UCSD-AML1 (cell line): Measurements from ENCODE around the gene PLD4.
"Not testable (repeated sequence)": the region's sequence is repeated elsewhere in the genome, so short reads cannot be mapped to it uniquely, and the experiment has no call there.

ENCODE experiments used
- DNase-seq: peaks from one replicate; lab custom pipeline; 2025; ENCODE audit not compliant: unreplicated experiment; lab: John Stamatoyannopoulos, UW

Gene PLD4

DNA sequence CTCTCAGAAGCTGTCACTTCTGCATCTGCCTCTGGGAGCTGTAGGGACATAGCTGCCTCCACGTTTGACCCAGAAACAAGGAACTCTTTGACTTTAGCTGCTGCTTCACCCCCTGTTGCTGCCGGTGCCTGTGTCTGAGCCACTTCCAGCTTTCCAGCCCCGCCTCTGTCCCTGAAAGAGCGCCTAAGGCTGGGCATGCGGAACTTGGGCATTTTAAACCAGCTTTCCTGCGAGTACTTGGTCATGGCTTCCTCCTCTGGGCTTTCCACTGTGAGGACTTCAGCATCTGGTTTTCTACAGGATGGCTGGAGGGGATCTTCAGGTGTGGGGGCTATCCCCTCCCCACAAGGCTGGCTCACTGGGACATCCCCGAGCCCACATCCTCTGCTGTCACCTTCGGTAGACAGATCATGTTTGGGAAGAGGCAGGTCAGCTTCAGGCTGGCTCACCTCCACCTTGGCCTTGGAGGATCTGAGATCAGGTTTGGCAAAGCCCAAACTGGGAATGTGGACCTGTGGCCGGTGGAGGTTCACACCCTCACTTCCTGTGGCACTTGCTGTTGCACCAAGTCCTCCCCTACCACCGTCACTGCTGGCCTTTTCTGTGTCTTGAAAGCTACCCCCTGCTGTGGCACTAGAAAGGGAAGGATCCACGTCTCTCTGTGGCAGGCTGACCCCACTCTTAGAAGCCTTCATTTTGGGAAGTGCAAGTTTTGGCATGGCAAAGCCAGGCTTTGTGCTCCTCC is 15.2 kb downstream of the PLD4 start:
- peak; percentile 52 for DNase-seq

DNA sequence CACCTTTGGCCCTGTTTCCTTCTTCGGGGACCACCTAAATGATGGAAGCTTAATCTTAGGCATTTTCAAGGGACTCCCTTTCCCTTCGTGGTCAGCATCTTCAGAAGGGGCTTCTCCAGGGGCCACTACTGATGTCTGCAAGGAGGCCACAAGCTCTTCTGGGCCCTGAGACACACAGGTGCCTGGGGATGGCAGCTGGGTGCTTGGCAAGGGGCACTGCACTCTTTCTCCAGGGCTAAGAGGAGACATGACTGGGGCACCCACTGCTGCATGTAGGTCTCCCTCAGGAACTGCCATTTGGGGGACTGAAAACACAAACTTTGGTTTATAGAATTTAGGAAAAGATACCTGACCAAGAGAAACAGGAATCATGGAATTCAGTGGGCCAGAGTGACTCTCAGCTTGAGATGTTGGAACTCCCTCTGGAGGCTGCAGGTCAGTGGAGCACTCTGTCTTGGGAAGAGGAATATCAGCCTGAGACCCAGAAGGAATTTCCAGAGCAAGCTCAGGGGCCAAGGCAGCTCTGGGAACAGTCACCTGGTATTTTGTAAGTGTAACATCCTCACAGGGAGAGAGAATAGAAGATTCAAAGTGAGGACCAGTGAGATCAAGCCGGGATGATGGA is 16.0 kb downstream of the PLD4 start:
- DNase-seq = no peak

DNA sequence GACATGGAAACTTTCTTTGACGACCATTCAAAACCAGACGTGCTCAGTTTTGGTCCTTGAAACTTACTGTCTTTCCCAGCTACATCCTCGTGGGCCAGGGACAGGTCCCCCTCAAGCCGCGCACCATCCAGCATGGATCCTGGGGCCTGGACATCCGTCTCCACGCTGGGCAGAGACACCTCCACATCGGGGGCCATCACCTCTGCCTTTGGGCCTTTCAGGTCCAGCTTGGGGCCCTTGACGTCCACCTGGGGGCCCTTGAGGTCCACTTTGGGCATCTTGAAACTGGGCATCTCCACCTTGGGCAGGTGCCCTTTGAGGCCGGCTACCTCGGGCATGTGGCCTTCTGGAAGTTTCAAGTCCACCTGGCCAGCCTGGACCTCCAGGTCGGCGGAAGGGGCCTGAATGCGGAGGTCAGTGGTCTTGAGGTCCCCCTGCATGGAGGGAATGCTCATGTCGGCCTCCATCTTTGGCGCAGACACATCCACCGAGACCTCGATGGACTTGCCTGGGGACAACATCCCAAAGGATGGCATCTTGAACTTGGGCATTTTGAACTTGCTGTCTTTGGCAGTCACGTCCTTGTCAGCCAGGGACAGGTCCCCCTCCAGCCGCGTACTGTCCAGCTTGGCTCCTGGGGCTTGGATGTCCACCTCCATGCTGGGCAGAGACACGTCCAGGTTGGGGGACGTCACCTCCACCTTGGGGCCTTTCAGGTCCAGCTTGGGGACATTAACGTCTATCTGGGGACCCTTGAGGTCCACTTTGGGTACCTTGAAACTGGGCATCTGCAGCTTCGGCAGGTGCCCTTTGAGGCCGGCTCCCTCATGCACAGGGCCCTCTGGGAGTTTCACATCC is 17.1 kb downstream of the PLD4 start:
- DNase-seq = no peak

DNA sequence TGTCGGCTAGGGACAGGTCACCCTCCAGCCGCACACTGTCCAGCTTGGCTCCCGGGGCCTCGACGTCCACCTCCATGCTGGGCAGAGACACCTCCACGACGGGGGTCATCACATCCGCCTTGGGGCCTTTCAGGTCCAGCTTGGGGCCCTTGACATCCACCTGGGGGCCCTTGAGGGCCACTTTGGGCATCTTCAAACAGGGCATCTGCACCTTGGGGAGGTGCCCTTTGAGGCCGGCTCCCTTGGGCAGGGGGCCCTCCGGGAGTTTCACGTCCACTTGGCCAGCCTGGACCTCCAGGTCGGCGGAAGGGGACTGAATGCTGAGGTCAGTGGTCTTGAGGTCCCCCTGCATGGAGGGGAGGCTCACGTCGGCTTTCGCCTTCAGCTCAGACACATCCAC is 17.9 kb downstream of the PLD4 start:
- DNase-seq = no peak

DNA sequence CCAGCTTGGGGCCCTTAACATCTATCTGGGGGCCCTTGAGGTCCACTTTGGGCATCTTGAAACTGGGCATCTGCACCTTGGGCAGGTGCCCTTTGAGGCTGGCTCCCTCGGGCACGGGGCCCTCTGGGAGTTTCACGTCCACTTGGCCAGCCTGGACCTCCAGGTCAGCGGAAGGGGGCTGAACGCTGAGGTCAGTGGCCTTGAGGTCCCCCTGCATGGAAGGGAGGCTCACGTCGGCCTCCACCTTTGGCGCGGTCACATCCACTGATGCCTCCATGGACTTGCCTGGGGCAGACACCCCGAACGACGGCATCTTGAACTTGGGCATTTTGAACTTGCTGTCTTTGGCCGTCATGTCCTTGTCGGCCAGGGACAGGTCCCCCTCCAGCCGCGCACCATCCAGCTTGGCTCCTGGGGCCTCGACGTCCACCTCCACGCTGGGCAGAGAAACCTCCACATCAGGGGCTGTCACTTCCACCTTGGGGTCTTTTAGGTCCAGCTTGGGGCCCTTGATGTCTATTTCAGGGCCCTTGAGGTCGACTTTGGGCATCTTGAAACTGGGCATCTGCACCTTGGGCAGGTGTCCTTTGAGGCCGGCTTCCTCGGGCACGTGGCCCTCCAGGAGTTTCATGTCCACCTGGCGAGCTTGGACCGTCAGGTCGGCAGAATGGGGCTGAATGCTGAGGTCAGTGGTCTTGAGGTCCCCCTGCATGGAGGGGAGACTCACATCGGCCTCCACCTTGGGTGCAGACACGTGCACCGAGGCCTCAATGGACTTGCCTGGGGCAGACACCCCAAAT is 18.7 kb downstream of the PLD4 start:
- not testable (repeated sequence) for DNase-seq

DNA sequence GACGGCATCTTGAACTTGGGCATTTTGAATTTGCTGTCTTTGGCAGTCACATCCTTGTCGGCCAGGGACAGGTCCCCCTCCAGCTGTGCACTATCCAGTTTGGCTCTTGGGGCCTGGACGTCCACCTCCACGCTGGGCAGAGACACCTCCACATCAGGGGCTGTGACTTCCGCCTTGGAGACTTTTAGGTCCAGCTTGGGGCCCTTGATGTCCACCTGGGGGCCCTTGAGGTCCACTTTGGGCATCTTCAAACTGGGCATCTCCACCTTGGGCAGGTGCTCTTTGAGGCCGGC is 19.3 kb downstream of the PLD4 start:
- DNase-seq = not testable (repeated sequence)

DNA sequence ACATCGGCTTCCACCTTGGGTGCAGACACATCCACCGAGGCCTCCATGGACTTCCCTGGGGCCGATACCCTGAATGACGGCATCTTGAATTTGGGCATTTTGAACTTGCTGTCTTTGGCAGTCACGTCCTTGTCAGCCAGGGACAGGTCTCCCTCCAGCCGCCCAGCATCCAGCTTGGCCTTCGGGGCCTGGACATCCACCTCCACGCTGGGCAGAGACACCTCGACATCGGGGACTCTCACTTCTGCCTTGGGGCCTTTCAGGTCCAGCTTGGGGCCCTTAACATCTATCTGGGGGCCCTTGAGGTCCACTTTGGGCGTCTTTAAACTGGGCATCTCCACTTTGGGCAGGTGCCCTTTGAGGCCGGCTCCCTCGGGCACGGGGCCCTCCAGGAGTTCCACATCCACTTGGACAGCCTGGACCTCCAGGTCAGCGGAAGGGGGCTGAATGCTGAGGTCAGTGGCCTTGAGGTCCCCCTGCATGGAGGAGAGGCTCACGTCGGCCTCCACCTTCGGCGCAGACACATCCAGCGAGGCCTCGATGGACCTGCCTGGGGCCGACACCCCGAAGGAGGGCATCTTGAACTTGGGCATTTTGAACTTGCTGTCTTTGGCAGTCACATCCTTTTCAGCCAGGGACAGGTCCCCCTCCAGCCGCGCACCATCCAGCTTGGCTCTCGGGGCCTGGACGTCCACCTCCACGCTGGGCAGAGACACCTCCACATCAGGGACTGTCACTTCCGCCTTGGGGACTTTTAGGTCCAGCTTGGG is 19.9 kb downstream of the PLD4 start:
- not testable (repeated sequence) for DNase-seq

DNA sequence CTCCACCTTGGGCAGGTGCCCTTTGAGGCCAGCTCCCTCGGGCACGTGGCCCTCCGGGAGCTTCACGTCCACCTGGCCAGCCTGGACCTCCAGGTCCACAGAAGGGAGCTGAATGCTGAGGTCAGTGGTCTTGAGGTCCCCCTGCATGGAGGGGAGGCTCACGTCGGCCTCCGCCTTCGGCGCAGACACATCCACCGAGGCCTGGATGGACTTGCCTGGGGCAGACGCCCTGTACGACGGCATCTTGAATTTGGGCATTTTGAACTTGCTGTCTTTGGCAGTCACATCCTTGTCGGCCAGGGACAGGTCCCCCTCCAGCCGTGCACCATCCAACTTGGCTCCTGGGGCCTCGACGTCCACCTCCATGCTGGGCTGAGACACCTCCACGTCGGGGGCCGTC is 20.6 kb downstream of the PLD4 start:
- DNase-seq = not testable (repeated sequence)

DNA sequence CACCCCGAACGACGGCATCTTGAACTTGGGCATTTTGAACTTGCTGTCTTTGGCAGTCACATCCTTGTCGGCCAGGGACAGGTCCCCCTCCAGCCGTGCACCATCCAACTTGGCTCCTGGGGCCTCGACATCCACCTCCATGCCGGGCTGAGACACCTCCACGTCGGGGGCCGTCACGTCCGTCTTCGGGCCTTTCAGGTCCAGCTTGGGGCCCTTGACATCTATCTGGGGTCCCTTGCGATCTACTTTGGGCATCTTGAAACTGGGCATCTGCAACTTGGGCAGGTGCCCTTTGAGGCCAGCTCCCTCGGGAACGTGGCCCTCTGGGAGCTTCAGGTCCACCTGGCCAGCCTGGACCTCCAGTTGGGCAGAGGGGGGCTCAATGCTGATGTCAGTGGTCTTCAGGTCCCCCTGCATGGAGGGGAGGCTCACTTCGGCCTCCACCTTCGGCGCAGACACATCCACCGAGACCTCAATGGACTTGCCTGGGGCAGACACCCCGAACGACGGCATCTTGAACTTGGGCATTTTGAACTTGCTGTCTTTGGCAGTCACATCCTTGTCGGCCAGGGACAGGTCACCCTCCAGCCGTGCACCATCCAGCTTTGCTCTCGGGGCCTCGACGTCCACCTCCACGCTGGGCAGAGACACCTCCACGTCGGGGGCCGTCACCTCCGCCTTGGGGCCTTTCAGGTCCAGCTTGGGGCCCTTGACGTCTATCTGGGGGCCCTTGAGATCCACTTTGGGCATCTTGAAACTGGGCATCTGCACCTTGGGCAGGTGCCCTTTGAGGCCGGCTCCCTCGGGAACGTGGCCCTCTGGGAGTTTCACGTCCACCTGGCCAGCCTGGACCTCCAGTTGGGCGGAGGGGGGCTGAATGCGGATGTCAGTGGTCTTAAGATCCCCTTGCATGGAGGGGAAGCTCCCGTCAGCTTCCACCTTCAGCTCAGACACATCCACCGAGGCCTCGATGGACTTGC is 21.6 kb downstream of the PLD4 start:
- not testable (repeated sequence) for DNase-seq

DNA sequence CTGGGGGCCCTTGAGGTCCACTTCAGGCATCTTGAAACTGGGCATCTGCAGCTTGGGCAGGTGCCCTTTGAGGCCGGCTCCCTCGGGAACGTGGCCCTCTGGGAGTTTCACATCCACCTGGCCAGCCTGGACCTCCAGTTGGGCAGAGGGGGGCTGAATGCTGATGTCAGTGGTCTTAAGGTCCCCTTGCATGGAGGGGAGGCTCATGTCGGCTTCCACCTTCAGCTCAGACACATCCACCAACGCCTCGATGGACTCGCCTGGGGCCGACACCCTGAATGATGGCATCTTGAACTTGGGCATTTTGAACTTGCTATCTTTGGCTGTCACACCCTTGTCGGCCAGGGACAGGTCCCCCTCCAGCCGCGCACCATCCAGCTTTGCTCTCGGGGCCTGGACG is 22.5 kb downstream of the PLD4 start:
- DNase-seq = not testable (repeated sequence)

DNA sequence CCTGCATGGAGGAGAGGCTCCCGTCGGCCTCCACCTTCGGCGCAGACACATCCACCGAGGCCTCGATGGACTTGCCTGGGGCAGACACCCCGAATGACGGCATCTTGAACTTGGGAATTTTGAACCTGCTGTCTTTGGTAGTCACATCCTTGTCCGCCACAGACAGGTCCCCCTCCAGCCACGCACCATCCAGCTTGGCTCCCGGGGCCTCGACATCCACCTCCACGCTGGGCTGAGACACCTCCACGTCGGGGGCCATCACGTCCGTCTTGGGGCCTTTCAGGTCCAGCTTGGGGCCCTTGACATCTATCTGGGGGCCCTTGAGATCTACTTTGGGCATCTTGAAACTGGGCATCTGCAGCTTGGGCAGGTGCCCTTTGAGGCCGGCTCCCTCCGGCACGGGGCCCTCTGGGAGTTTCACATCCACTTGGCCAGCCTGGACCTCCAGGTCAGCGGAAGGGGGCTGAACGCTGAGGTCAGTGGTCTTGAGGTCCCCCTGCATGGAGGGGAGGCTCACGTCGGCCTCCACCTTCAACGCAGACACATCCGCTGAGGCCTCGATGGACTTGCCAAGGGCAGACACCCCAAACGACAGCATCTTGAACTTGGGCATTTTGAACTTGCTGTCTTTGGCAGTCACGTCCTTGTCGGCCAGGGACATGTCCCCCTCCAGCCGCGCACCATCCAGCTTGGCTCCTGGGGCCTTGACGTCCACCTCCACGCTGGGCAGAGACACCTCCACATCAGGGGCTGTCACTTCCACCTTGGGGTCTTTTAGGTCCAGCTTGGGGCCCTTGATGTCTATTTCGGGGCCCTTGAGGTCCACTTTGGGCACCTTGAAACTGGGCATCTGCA is 23.4 kb downstream of the PLD4 start:
- not testable (repeated sequence) for DNase-seq

DNA sequence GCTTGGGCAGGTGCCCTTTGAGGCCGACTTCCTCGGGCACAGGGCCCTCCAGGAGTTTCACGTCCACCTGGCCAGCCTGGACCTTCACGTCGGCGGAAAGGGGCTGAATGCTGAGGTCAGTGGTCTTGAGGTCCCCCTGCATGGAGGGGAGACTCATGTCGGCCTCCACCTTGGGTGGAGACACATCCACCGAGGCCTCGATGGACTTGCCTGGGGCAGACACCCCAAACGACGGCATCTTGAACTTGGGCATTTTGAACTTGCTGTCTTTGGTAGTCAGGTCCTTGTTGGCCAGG is 24.0 kb downstream of the PLD4 start:
- no peak for DNase-seq

DNA sequence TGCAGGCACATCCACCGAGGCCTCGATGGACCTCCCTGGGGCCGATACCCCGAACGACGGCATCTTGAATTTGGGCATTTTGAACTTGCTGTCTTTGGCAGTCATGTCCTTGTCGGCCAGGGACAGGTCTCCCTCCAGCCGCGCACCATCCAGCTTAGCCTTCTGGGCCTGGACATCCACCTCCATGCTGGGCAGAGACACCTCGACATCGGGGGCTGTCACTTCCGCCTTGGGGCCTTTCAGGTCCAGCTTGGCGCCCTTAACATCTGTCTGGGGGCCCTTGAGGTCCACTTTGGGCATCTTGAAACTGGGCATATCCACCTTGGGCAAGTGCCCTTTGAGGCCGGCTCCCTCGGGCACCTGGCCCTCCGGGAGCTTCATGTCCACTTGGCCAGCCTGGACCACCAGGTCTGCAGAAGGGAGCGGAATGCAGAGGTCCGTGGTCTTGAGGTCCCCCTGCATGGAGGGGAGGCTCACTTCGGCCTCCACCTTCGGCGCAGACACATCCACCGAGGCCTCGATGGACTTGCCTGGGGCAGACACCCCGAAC is 24.8 kb downstream of the PLD4 start:
- DNase-seq = not testable (repeated sequence)

DNA sequence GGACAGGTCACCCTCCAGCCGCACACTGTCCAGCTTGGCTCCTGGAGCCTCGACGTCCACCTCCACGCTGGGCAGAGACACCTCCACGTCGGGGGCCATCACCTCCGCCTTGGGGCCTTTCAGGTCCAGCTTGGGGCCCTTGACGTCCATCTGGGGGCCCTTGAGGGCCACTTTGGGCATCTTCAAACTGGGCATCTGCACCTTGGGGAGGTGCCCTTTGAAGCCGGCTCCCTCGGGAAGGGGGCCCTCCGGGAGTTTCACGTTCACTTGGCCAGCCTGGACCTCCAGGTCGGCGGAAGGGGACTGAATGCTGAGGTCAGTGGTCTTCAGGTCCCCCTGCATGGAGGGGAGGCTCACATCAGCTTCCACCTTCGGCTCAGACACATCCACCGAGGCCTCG is 25.3 kb downstream of the PLD4 start:
- DNase-seq = no peak

DNA sequence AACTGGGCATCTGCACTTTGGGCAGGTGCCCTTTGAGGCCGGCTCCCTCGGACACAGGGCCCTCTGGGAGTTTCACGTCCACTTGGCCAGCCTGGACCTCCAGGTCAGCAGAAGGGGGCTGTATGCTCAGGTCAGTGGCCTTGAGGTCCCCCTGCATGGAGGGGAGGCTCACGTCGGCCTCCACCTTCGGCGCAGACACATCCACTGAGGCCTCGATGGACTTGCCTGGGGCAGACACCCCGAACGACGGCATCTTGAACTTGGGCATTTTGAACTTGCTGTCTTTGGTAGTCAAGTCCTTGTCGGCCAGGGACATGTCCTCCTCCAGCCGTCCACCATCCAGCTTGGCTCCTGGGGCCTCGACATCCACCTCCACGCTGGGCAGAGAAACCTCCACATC is 26.0 kb downstream of the PLD4 start:
- not testable (repeated sequence) for DNase-seq

DNA sequence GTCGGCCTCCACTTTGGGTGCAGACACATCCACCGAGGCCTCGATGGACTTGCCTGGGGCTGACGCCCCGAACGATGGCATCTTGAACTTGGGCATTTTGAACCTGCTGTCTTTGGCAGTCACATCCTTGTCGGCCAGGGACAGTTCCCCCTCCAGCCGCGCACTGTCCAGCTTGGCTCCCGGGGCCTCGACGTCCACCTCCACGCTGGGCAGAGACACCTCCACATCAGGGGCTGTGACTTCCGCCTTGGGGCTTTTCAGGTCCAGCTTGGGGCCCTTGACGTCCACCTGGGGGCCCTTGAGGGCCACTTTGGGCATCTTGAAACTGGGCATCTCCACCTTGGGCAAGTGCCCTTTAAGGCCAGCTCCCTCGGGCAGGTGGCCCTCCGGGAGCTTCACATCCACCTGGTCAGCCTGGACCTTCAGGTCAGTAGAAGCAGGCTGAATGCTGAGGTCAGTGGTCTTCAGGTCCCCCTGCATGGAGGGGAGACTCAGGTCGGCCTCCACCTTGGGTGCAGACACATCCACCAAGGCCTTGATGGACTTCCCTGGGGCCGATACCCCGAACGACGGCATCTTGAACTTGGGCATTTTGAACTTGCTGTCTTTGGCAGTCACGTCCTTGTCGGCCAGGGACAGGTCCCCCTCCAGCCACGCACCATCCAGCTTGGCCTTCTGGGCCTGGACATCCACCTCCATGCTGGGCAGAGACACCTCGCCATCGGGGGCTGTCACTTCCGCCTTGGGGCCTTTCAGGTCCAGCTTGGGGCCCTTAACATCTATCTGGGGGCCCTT is 27.4 kb downstream of the PLD4 start:
- not testable (repeated sequence) for DNase-seq

DNA sequence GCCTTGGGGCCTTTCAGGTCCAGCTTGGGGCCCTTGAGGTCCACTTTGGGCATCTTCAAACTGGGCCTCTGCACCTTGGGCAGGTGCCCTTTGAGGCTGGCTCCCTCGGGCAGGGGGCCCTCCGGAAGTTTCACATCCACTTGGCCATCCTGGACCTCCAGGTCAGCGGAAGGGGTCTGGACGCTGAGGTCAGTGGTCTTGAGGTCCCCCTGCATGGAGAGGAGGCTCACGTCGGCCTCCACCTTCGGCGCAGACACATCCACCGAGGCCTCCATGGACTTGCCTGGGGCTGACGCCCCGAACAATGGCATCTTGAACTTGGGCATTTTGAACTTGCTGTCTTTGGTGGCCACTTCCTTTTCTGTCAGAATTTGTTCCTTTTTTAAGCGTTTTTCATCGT is 28.4 kb downstream of the PLD4 start:
- DNase-seq = no peak
